Fibroblast of skin of left quadriceps (primary cell): ENCODE results near the gene ZNF552.

ENCODE experiments used
- DNase-seq, 2 experiments: peaks; one replicate each; pipeline ENCODE4 v3.0.0-alpha.2; 2013; ENCODE audit warnings: low read depth in 2 of 2

Gene ZNF552

DNA sequence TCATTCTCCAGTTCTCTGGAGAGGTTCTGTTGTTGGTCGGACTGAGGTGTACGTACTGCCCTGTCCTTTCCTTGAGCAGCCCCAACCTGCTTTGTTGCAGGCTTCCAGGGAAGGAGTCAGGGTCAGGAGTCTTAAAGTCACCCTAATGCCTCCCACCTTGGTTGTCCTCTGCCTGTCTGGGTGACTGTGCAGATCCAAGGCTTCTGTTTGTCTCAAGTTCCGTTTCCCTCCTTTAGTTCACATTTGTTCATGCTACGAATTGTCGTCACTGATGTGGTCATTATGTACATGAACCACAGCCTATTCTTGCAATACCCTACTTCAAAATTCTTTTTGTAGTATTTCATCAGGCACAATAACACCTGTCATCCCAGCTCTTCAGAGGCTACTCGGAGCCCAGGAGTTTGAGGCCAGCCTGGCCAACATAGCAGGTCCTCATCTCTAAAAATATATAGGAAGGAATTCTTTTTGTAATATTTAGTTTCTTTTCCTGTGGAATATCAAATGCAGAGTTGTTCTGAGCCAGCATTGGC is 37.9 kb downstream of the ZNF552 start:
- DNase-seq: no peak

DNA sequence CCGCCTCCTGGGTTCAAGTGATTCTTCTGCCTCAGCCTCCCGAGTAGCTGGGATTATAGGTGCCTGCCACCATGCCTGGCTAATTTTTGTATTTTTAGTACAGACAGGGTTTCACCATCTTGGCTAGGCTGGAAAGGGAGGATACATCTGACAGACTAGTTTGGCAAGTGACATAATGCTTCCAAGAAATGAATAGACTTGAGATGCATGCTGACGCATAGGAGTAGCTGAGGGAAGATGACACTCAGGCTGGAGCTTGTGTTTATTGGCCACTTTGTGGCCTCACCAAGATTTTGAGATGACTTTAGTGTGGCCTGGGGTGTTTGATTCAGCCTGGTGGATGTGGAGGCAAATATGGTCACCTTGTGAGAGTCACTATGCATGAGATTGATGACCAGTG is 41.2 kb downstream of the ZNF552 start:
- no peak for DNase-seq

DNA sequence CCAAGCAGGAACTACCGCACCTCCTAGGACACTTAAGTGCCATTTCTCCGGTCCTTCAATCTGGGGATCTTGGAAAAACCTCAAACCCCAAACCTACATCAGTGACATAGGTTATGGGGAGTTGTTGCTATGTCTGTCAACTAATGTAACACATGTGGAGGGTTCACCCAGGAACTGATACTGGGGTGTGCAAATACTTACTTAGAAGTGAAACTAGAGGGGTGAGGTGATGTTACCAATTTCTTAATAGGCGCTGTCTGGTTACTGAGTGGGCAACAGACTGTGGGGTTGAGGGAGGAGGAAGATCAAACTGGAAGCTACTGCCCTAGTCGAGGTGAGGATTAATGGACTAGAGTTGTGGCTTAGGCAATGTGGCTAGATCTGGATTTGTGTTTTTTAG is 43.3 kb downstream of the ZNF552 start:
- no peak for DNase-seq

DNA sequence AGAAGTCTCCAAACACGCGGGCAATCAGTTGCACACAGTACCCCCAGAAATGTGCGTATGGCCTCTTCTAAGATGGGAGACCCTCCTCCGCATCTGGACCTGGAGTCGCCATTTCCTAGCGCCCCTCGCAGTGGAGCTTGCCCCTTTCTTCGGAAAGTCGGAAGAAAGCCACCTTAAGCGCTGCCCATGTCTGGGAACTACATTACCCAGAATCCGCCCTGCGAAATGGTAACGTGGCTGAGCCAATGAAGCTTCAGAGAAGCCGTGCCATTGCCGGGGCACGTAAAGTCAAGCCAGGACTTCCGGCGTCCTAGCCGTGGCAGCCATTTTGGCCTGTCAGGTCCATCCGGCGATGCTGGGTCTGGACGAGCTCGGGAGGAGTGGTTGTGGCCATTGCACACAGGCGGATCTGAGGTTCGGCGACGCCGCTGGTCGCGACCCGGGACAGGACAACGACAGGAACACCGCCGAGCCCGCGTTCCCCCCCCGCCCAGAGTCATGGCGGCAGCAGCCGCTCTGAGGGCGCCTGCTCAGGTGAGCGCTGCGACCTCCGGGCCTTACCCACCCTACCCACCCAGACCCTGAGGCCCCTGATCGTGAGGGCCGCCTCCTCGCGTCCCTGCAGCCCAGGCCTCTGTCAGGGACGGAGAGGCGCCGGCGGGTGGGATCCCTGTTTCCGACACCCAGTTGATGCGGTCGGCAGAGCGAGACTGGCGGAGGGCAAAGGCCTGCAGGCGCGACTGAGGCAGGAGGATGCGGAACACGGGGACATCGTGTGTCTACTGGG is 45.2 kb downstream of the ZNF552 start, which contains the start of gene ZNF586:
Gene ZNF586 (plus strand): TSS at position 332 of the 787 bp plus-strand sequence. CDS start 167 bp downstream, at position 499.
- DNase-seq: peak; percentile 72 to 77

DNA sequence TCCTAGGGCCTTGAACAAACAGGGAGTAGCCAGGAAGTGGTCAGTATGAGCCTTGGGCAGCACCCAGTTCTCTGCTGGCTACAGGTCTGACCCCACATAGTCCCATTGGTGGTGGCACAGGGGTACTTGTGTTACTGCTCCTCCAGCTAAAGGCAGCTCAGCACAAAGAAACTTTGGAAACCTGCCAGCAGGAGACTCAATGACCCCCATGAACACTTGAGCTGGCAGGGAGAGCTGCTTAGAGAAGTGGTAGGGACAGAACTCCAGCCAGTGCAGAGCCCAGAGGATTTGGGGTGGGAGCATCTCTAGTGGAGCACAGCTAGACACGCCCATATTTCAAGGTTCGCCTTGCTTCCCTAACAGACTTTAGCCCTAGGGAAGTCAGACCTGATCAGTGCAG is 55.6 kb downstream of the ZNF552 start:
- DNase-seq: no peak

DNA sequence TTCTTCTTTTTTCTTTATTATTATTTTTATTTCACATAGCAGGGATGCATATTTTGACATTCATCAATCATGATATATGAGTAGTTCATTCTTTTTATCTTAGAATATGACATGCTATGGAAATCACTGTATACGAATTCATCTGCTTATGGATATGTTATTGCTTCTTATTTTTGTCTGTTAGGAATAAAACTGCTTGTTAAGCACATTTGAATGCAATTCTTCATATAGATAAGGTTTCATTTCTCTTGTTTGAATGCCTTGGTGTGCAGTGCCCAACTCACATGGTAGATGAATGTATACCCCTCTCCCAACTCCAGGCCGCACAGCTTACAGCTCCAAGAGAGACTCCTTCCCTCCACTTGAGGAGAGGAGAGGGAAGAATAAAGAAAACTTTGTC is 56.8 kb downstream of the ZNF552 start:
- DNase-seq: no peak
